Middle frontal gyrus (tissue), 1 donor: ENCODE data around the gene SIRPB2.
"Not testable (repeated sequence)": the region's sequence is repeated elsewhere in the genome, so short reads cannot be mapped to it uniquely, and the experiment has no call there.

Experiments used
- DNase-seq: peaks from one replicate; pipeline ENCODE4 v3.0.0-alpha.2; 2015; ENCODE audit warnings: low spot score; ENCODE audit errors: extremely low spot score

The SIRPB2 gene

DNA sequence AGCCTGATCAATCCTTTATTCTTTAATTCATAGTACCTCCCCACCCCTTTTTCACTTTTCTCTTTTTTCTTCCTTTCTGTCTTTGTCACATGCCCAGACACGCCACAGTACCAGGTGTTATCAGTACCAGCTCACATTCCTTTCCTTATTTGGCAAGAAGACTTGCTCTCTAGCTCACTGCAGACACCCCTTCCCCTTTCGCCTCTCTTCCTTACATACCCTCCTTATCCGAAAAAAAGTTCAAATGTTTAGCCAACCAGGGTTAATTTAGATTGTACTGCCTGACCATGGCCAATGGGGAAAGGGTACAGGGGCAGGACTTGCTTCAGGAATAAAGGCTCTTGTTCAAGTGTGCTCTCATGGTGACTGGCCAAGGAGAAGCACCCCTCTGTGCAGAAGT, 9.3 kb upstream of the SIRPB2 start:
- DNase-seq, result no peak

DNA sequence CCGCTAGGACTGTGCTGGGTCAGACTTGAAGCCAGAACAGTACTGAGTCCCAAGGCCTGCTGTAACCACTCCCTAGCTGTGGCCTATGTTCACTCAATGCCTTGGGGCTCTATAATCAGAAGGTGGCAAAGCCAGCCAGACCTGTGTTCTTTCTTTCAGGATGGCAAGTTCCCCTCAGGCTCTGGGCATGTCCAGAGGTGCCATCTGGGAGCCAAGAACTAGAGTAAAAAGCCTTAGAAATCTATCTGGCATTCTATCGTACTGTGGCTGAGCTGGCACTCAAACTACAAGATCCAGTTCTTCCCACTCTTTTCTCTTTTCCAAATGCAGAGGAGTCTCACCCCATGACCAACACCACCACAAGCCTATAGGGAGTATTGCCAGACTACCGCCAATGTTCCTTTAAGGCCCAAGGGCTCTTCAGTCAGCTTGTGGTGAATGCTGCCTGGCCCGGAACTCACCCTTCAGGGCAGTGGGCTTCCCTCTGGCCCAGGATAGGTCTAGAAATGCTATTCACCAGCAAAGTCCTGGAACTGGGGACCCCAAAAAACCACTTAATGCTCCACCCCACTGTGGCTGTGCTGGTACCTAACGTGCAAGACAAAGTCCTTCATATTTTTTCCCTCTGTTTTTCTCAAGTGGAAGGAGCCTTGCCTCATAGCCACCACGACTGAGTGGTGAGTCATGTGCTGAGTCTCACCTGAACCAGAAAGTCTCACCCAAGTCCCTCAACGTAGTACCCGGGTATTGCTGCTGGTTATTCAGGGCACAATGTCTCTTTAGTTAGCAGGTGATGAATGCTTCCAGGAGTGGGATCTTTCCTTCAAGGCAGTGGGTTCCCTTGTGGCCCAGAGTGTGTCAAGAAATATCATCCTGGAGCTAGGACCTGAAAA, 8.6 kb upstream of the SIRPB2 start:
- no peak for DNase-seq

GRCh38 chr20:1497371-1497770, 6.2 kb upstream of the SIRPB2 start:
- not testable (repeated sequence) for DNase-seq

GRCh38 chr20:1496930-1497329, 5.7 kb upstream of the SIRPB2 start:
- DNase-seq, result no peak

- DNase-seq, result no peak
Observed at GRCh38 chr20:1494436-1494835, 3.2 kb upstream of the SIRPB2 start.

- no peak for DNase-seq
Observed at GRCh38 chr20:1493536-1493935, 2.3 kb upstream of the SIRPB2 start.

DNA sequence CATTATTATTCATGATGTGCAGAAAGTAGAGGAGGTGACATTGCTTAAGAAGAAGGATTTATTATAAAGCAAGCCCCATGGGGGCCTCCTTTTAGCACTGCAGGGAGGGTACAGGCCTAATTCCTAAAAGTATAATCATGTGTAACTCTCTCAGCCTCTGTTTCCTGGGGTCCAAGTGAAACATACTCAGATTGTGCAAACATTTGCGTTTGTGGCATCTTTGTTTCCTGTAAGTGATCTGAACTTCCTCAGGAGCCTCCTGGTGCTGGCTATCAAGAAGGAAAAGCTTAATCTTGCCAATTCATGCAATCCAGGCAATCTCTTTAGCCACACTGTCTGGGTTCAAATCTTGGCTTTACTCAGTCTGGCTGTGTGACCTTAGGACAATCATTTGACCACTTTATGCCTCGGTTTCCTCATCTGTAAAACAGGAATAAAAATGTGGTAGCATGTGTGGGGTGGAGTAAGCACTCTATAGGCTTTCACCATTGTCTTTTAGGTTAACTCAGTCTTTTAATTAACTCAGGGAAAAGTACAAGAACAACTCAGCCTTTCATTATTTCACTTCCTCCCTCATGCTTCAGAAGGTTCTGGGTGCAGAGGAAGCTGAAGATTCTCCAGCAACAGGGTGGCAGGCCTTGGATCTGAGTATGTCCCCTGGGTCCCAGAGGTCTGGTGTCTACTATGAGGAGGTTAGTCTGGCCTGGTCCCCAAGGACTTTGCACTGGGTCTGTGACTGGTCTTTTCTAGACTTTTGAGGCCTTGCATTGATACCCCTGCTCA, 831 bp upstream of the SIRPB2 start:
- no peak for DNase-seq

DNA sequence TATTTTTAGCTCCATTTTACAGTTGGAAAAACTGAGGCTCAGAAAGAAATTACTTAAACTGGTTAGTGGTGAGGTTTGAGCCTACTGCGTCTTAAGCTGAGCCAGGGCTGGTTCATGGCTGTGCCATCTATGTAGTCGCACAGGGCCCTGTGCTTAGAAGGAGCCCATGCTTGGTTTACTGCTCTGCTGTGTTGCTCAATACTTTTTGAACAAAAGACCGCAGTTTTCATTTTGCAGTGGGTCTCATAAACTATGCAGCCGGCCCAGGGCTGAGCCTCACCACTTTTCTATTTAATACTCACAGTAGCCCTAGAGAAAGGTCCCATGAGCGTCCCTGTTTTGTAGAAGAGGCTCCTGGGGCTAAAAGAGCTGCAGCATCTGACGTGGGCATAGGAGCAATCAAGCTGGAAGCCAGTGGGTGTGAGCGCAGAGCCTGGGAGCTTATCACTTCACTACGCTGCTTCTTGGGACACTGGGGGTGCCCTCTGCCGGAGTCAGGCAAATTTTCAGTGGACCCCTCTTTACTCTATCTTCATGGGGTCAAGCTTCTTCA, 501 bp downstream of the SIRPB2 start:
- no peak for DNase-seq

DNA sequence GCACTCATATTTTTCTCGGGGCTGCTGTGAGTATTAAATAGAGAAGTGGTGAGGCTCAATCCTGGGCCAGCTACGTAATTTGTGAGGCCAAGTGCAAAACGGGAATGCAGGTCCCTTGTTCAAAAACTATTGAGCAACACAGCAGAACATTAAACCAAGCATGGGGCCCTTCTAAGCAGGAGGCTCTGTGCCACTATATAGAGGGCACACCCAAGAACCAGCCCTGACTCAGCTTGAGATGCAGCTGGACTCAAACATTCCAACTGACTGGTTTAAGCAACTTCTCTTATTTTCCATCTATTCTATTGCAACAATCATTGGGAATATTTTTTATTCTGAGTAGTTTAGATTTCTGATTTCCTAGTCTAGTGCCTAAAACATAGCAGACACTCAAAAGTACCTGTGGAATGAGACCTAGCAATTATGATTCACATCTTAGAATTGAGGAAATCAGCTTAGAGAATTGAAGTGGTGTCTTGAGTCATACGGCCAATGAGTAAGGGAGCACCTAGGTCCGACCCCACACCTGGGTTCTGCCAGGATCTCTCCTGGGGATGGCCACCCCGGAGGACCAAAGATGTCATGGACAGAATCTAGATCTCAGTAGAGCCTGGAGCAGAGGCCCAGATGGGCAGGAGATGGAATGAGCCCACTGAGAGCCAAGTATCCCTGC, 1.3 kb downstream of the SIRPB2 start:
- DNase-seq, result no peak

DNA sequence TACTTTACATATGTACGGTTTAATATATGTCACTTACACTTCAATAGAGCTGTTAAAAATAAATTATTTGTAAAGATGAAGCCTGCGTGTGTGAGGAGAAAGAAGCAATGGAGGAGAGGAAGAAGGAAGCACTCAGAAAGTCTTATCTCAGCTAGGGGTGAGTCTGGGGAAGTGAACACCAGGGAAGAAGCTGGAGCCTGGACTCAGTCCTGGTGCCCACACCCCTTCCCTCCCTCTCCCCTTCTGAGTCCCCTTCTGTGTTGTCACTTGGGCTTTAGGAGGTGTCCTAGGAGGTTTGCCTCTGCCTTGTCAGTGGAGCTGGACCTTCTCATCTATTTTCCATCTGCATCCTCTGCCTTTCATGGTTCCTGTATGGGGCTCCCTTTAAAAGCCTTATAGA, 1.9 kb downstream of the SIRPB2 start:
- no peak for DNase-seq

DNA sequence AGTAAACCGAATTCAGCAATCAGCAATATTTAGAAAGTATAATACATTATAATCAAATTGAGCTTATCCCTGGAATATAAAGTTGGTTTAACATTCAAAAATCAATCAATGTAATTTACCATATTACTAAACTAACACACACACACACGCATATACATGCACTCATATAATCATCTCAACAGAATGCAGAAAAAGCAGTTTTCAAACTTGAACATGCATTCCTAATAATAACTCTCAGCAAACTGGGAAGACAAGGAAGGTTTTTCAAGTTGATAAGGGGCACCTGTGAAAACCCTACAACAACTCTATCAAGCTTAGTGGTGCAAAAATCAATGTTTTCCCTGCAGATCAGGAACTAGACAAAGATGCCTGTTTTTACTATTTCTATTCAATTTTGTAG, 4.7 kb downstream of the SIRPB2 start:
- DNase-seq, result no peak

- no peak for DNase-seq
Observed at GRCh38 chr20:1484438-1485116, 6.6 kb downstream of the SIRPB2 start.

DNA sequence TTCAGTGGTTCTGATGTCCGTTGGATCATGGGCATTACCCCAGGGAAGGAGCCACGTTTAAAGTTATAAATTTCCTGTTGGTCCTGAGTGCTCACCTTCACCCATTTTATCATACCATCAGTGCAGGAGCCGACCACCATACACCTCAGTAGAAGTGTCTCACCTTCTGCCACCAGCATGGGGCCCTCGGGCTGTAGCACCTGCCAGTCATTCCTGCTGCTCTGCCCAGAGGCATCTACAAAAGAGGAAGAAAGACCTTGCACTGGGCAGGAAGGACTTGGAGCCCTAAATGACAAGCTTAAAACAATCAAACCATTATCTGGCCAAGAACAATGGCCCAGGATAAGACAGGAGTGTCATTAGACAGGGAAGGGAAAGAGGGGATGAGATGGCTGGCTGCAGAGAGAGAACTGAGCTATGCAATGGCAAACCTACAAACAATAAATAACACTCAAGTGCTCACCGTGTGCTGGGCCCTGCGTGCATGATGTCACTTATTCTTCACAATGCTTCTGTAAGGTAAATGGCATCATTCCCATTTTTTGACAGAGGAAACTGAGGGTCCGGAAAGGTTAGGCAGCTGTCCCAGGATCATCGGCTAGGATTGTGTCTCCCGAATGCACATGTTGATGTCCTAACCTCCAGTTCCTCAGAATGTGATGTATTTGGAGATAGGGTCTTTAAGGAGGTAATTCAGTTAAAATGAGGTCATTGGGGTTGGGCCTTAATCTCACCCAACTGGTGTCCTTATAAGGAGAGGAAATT, 11.2 kb downstream of the SIRPB2 start:
- DNase-seq, result no peak

- no peak for DNase-seq
Observed at GRCh38 chr20:1478566-1478965, 12.7 kb downstream of the SIRPB2 start.

- no peak for DNase-seq
Observed at GRCh38 chr20:1477896-1478490, 13.2 kb downstream of the SIRPB2 start.

DNA sequence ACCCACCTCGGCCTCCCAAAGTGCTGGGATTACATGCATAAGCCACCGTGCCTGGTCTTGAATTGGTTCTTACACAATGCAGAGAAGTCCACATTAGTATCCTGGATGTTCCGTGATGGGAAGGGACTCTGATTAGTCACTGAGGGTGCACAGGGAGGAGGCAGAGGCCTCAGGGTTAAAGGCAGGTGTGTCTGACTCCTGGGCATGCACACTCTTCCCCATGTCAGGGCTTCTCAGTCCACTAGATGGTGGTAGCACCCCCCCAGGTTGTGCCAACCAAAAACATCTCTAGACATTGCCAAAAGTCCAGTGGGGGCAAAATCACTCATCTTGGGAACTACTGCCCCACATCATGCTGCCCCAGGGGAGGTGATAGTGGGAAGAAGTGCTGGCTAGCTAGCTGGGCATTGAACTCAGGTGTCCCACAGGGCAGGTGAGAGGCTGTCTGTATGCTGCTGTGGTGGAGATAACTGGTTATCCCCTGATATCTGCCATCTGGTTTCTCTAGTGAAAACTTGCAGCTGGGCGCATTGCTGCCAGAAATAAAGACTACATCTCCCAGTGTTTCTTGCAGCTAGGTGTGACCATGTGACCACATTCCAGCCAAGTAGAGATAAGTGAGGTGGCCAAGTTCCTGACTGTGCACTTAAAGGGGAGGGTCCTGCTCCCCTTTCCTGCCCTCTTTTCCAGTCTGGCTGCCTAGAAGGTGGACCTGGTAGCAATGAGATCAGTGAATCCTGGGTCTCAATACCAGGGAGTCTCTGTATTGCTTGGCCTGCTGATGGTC, 16.2 kb downstream of the SIRPB2 start:
- DNase-seq, result no peak

- DNase-seq, result no peak
Observed at GRCh38 chr20:1474325-1474724, 16.9 kb downstream of the SIRPB2 start.

DNA sequence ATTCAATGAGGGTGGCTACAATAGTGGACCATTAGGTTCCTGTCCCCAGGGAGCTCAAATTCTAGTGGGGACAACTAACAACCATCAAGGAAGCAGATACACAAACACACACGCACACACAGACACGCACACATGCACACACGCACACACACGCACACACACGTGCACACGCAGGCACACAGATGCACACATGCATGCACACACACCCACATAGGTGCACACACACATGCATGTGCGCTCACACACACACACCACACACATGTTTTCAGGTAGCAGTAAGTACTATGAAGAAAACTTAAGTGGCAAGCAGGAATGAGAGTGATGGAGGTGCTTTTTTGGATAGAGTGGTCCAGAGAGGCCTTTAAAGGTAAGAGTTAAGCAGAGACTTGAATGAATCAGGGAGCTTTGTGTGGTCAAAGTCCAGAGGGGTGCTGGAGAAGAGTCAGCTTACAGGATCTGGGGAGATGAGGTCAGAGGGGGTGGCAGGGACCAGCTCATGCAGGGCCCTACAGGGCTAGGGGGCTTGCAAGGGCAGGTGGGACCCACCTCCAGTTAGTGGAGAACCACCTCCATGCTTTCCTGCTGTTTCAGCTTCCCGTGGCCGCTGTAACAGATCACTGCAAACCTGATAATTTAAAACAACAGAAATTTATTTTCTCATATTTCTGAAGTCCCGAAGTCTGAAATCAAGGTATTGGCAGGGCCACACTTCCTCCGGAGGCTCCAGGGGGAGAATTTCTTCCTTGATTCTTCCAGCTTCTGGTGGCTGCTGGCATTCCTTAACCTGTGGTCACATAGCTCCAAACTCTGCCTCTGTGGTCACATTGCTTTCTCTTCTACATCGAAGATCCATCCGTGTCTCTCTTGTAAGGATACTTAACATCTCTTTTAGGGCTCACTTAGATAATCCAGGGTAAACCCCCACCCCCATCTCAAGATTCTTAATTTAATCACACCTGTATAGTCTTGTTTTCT, 17.7 kb downstream of the SIRPB2 start:
- DNase-seq, result no peak
